ENCODE results near the gene GPER1. TPM values are rescaled to one million over a fixed set of nuclear protein-coding genes. Genes with fewer than 3 reads are reported as not detected.

Gene GPER1
- total and polyA plus RNA-seq, 7 donors = 3.5 to 15.8 (median 4.6) TPM

GRCh38 chr7:1098243-1099153, 10.6 kb downstream of the GPER1 start:
- TF ChIP-seq CTCF (IDR thresholded peaks at IDR 0.05) (no peak), POLR2A (IDR thresholded peaks at IDR 0.05) (no peak), EP300 (IDR thresholded peaks at IDR 0.05) (no peak), POLR2AphosphoS5 (IDR thresholded peaks at IDR 0.05) (no peak)
- Histone ChIP-seq H3K4me3 (no peak overlapping the region), H3K36me3 (peaks cover 0 to 6% (median 1%) of the 10 kb centered on the region in 4 donors), H3K27ac (no peak overlapping the region), H3K9me3 (no peaks in the 10 kb centered on the region), H3K27me3 (no peaks in the 10 kb centered on the region), H3K4me1 (peaks cover 0 to 23% (median 21%) of the 10 kb centered on the region in 4 donors)
- intact Hi-C loops (cut with DNase I) = no loop called here
- DNase-seq = no peak
- 92 to 96% methylated on average over 43 of the region's 43 CpGs for WGBS, 2 donors

- Histone ChIP-seq H3K9me3 (no peaks in the 10 kb centered on the region), H3K27me3 (no peaks in the 10 kb centered on the region), H3K27ac (no peak overlapping the region), H3K4me1 (peaks cover 0 to 23% (median 21%) of the 10 kb centered on the region in 4 donors), H3K36me3 (no peaks in the 10 kb centered on the region), H3K4me3 (no peak overlapping the region)
- TF ChIP-seq CTCF (IDR thresholded peaks at IDR 0.05) = no peak
- no peak for TF ChIP-seq EP300 (IDR thresholded peaks at IDR 0.05)
- TF ChIP-seq POLR2A (IDR thresholded peaks at IDR 0.05) = no peak
- TF ChIP-seq POLR2AphosphoS5 (IDR thresholded peaks at IDR 0.05) = no peak
- DNase-seq = no peak
- intact Hi-C loops (cut with DNase I) = no loop called here
- 97 to 98% methylated on average over 26 of the region's 26 CpGs for WGBS, 2 donors
These were observed 11.2 kb downstream of the GPER1 start for GRCh38 chr7:1099154-1099542.

- H3K27me3 ChIP-seq = no peaks in the 10 kb centered on the region
- no peak overlapping the region for H3K27ac ChIP-seq
- no peak for DNase-seq
- no peaks in the 10 kb centered on the region for H3K36me3 ChIP-seq
- 84 to 92% methylated on average over 16 of the region's 16 CpGs for WGBS, 2 donors
- H3K9me3 ChIP-seq = no peaks in the 10 kb centered on the region
- H3K4me1 ChIP-seq = peaks cover 0 to 23% (median 21%) of the 10 kb centered on the region in 4 donors
- intact Hi-C loops (cut with DNase I) = no loop called here
- no peak overlapping the region for H3K4me3 ChIP-seq
- TF ChIP-seq EP300 (IDR thresholded peaks at IDR 0.05) (no peak), POLR2A (IDR thresholded peaks at IDR 0.05) (no peak), POLR2AphosphoS5 (IDR thresholded peaks at IDR 0.05) (no peak), CTCF (IDR thresholded peaks at IDR 0.05) (no peak)
These were observed 11.7 kb downstream of the GPER1 start for GRCh38 chr7:1099637-1100036.

GRCh38 chr7:1100386-1100785, 12.5 kb downstream of the GPER1 start:
- H3K4me1 ChIP-seq = peaks cover 0 to 16% (median 16%) of the 10 kb centered on the region in 4 donors
- DNase-seq = no peak
- no peak overlapping the region for H3K27ac ChIP-seq
- H3K27me3 ChIP-seq = no peaks in the 10 kb centered on the region
- no peaks in the 10 kb centered on the region for H3K9me3 ChIP-seq
- WGBS, 2 donors = 86 to 92% methylated on average over 14 of the region's 14 CpGs
- H3K4me3 ChIP-seq = no peak overlapping the region
- no peak for TF ChIP-seq POLR2A (IDR thresholded peaks at IDR 0.05)
- no peak for TF ChIP-seq CTCF (IDR thresholded peaks at IDR 0.05)
- TF ChIP-seq EP300 (IDR thresholded peaks at IDR 0.05) = no peak
- TF ChIP-seq POLR2AphosphoS5 (IDR thresholded peaks at IDR 0.05) = no peak
- intact Hi-C loops (cut with DNase I) = no loop called here
- no peaks in the 10 kb centered on the region for H3K36me3 ChIP-seq

Data from sigmoid colon (tissue), 7 donors.